ENCODE measurements around the gene TAS2R8.

- no peak for TF ChIP-seq CTCF (conservative IDR thresholded peaks at IDR 0.05 in 1 of 2, IDR thresholded peaks at IDR 0.05 in 1 of 2; ENCODE audit: extremely low read depth in 1 of 2, insufficient read depth in 1 of 2, low read depth in 1 of 2, low read length in 2 of 2)
- TF ChIP-seq EZH2 (IDR thresholded peaks at IDR 0.05; ENCODE audit: borderline replicate concordance, low read length): no peak
Observed at GRCh38 chr12:10759657-10760056, 47.4 kb downstream of the TAS2R8 start.
